Measurements from ENCODE around the gene WNK2. TPM values are rescaled to one million over a fixed set of nuclear protein-coding genes. Genes with fewer than 3 reads are reported as not detected.

Gene WNK2
- total and polyA plus RNA-seq, 2 donors (not counting 3 experiments of a cell fraction or from before 2014, with no cell fraction given), result not detected

DNA sequence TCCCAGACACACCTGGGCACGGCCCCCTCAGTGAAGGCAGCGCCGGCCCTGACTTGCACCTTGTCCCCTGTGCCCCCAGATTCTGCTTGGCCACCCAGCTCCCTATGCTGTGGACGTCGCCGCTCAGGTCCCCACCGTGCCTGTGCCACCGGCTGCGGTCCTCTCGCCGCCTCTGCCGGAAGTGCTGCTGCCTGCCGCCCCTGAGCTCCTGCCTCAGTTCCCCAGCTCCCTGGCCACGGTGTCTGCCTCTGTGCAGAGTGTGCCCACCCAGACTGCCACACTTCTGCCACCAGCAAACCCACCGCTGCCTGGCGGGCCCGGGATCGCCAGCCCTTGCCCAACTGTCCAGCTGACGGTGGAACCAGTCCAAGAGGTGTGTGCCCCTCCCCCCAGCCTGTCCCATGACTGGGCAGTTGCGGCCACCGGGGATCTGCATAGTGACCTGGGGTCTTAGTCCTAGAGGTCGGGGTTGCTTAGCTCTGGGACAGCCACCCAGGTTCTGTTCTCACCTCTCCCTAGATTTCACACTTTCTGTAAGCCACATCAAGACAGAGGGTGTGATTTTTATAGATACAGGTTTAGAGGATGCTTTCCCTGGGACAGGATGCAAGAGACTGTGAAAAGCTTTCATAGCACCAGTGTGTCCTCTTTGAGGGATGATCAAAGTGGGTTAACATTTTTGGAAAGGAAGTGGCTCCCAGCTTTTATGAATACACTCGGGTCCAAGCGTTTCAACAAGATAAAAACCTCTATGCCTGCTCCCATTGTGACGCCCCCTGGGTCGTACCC, 78.0 kb downstream of the WNK2 start:
- H3K79me2 ChIP-seq (ENCODE audit: control insufficient read depth, insufficient read depth, low read length), result no peaks in the 10 kb centered on the region
- no peaks in the 10 kb centered on the region for H3K4me1 ChIP-seq (ENCODE audit: control insufficient read depth, extremely low read depth, insufficient read depth, low read length)
- H3K27ac ChIP-seq (ENCODE audit: insufficient read depth, low read depth, low read length), result no peak overlapping the region
- no peaks in the 10 kb centered on the region for H3K9me1 ChIP-seq (replicated peaks; ENCODE audit: control insufficient read depth, extremely low read depth, insufficient read depth, low read length)
- intact Hi-C loops (cut with micrococcal nuclease) (no loop called here), dilution Hi-C loops (cut with MboI; ENCODE audit: extremely low pct_ligation_motif_present, low sequenced_read_pairs) (no loop called here)
- no peaks in the 10 kb centered on the region for H3K9me3 ChIP-seq (replicated peaks; ENCODE audit: control insufficient read depth, insufficient read depth, low read length)
- ChIA-PET POLR2A (no interaction called here), CTCF (interaction anchor here (1.7 kb wide), 1 partner anchor 41 kb away, joined by 6 read pairs; no protein-coding TSS in a partner anchor)
- no peak overlapping the region for H3K9ac ChIP-seq (replicated peaks; ENCODE audit: extremely low read depth, insufficient read depth, low read length)
- no peak overlapping the region for H2AFZ ChIP-seq (ENCODE audit: low read depth, low read length)
- no peaks in the 10 kb centered on the region for H3K36me3 ChIP-seq (ENCODE audit: control insufficient read depth in 2 of 2, extremely low read depth in 1 of 2, insufficient read depth in 2 of 2, low read length in 2 of 2)
- DNase-seq (ENCODE audit: low read depth, low spot score) (no peak), FAIRE-seq (no peak)
- BruUV-seq (replicated peaks), result no TSS peak
- no peaks in the 10 kb centered on the region for H3K27me3 ChIP-seq (ENCODE audit: control insufficient read depth in 2 of 2, insufficient read depth in 2 of 2, low read length in 2 of 2)
- no peak overlapping the region for H3K4me3 ChIP-seq (replicated peaks in 1 of 3; ENCODE audit: insufficient read depth in 1 of 3, low read depth in 1 of 3, low read length in 3 of 3)
- H4K20me1 ChIP-seq (replicated peaks; ENCODE audit: control insufficient read depth, extremely low read depth, insufficient read depth, low read length), result no peaks in the 10 kb centered on the region
- no peak overlapping the region for H3K4me2 ChIP-seq (ENCODE audit: insufficient read depth, low read length)
- TF ChIP-seq GATA2 (IDR thresholded peaks at IDR 0.05; ENCODE audit: insufficient read depth, insufficient read length, low read depth, low read length) (no peak), JUN (IDR thresholded peaks at IDR 0.05; ENCODE audit: borderline replicate concordance, insufficient read depth, insufficient read length, low read depth) (no peak), POLR2AphosphoS5 (IDR thresholded peaks at IDR 0.05; ENCODE audit: insufficient read depth, low read depth, low read length) (no peak), EZH2 (IDR thresholded peaks at IDR 0.05; ENCODE audit: borderline replicate concordance, low read depth, low read length, severe bottlenecking) (no peak), FOS (IDR thresholded peaks at IDR 0.05; ENCODE audit: borderline replicate concordance, insufficient read depth, low read length) (no peak), MYC (IDR thresholded peaks at IDR 0.05; ENCODE audit: low read depth, low read length) (no peak), POLR2A (IDR thresholded peaks at IDR 0.05; ENCODE audit: low read depth, low read length) (no peak)
- TF ChIP-seq, protein P1, sequence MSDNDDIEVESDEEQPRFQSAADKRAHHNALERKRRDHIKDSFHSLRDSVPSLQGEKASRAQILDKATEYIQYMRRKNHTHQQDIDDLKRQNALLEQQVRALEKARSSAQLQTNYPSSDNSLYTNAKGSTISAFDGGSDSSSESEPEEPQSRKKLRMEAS (IDR thresholded peaks at IDR 0.05; ENCODE audit: insufficient read depth, insufficient read length), result no peak
- TF ChIP-seq, protein P2, sequence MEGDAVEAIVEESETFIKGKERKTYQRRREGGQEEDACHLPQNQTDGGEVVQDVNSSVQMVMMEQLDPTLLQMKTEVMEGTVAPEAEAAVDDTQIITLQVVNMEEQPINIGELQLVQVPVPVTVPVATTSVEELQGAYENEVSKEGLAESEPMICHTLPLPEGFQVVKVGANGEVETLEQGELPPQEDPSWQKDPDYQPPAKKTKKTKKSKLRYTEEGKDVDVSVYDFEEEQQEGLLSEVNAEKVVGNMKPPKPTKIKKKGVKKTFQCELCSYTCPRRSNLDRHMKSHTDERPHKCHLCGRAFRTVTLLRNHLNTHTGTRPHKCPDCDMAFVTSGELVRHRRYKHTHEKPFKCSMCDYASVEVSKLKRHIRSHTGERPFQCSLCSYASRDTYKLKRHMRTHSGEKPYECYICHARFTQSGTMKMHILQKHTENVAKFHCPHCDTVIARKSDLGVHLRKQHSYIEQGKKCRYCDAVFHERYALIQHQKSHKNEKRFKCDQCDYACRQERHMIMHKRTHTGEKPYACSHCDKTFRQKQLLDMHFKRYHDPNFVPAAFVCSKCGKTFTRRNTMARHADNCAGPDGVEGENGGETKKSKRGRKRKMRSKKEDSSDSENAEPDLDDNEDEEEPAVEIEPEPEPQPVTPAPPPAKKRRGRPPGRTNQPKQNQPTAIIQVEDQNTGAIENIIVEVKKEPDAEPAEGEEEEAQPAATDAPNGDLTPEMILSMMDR (IDR thresholded peaks at IDR 0.05; ENCODE audit: extremely low read depth in 1 of 2, insufficient read depth in 1 of 2, low read depth in 1 of 2, low read length in 2 of 2), result no peak

Measured in endothelial cell of umbilical vein (primary cell).